Measurements from ENCODE around the gene NDUFB10. TPM values are rescaled to one million over a fixed set of nuclear protein-coding genes. Genes with fewer than 3 reads are reported as not detected.
A peak's percentile ranks its signal among the peaks of the same experiment; 100 is the strongest.

NDUFB10 gene
- total and polyA plus RNA-seq, 10 of the 15 experiments (the other 5 are each of a cell fraction or from before 2014, with no cell fraction given) = 52.2 to 319 (median 130) TPM

DNA sequence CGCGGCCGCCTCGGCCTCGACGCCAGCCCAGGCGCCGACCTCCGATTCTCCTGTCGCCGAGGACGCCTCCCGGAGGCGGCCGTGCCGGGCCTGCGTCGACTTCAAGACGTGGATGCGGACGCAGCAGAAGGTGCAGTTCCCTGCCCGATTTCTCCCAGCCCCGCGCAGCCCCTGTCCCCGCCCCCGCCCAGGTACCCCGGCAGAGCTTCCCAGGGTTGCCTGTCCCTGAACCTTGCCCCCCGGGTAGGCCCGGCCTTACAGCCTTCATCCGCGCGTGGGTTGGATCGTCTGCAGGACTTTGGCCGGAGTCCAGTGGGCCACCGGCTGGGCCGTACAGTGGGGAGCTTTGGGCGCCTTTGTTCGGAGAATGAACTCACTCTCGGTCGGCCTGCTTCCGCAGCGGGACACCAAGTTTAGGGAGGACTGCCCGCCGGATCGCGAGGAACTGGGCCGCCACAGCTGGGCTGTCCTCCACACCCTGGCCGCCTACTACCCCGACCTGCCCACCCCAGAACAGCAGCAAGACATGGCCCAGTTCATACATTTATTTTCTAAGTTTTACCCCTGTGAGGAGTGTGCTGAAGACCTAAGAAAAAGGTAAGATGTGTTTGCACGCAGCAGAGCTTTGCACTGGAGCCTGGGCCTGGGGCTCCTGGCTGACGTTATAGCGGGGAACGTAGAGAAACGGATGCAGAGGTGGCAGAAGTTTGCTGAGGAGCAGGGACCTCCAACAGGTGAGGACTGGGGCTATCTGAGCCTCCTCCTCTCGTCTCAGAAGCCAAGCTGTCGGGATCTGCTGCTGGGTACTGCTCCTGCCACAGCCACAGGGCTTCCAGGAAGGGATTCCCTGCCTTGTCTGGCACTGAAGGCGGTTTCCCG lies 25.2 kb downstream of the NDUFB10 start:
- peak overlapping the region; percentile 64 for H2AFZ ChIP-seq (ENCODE audit: control insufficient read depth, low read depth, low read length)
- peak overlapping the region; percentile 95 for H3K4me2 ChIP-seq (ENCODE audit: control insufficient read depth, insufficient read depth)
- in situ Hi-C loops (cut with MboI) (no loop called here), intact Hi-C loops (cut with micrococcal nuclease; ENCODE audit: unreplicated experiment) (no loop called here)
- ChIA-PET SMC1A (ENCODE audit: uncharacterized antibody, unreplicated experiment) (no interaction called here), CTCF (interaction anchor here (1.6 kb wide), 1 partner anchor 19 kb away, joined by 6 read pairs; no protein-coding TSS in a partner anchor), POLR2A (interaction anchor here (1.6 to 4.7 kb wide), 2 partner anchors 13 to 20 kb away, joined by 8 to 21 read pairs; partner anchors contain the start of genes RPS2 and TBL3), RAD21 (ENCODE audit: unreplicated experiment) (interaction anchor here (0.9 to 2.1 kb wide), 3 partner anchors 13 to 156 kb away, joined by 3 to 6 read pairs (median 3); partner anchors contain the start of gene TBL3)
- no TSS peak for BruUV-seq (replicated peaks)
- H3K9me3 ChIP-seq (replicated peaks; ENCODE audit: control insufficient read depth, insufficient read depth, low read length) = no peaks in the 10 kb centered on the region
- 15% methylated on average over 37 of the region's 58 CpGs for WGBS (ENCODE audit: insufficient coverage, insufficient replicate concordance, low lambda C conversion rate, missing lambda C conversion rate)
- DNase-seq (ENCODE audit: low read depth, low spot score) (no peak), FAIRE-seq (no peak), ATAC-seq (peak; percentile 23)
- peak overlapping the region; percentile 80 for H3K9ac ChIP-seq (ENCODE audit: control insufficient read depth, insufficient read depth, low read length)
- H3K4me3 ChIP-seq = peak overlapping the region; percentile 87
- H3K79me2 ChIP-seq (ENCODE audit: control insufficient read depth, insufficient read depth, low read length) = no peaks in the 10 kb centered on the region; the same call in none of the 2 replicates
- 0 out of 4 replicates have a peak, but pooled peaks cover 0 to 5% of the 10 kb centered on the region in 2 experiments for H3K27me3 ChIP-seq (replicated peaks in 1 of 2; ENCODE audit: control insufficient read depth in 2 of 2, insufficient read depth in 2 of 2, low read length in 1 of 2)
- no peaks in the 10 kb centered on the region for H4K20me1 ChIP-seq (ENCODE audit: control insufficient read depth, insufficient read depth)
- peaks cover 5 to 6% of the 10 kb centered on the region in 2 experiments; a peak in 3 of 4 replicates for H3K36me3 ChIP-seq (ENCODE audit: control insufficient read depth in 2 of 2, insufficient read depth in 2 of 2, low read length in 1 of 2)
- no peak overlapping the region for H3K27ac ChIP-seq (ENCODE audit: control insufficient read depth, insufficient read depth)
- H3K4me1 ChIP-seq (ENCODE audit: control insufficient read depth, insufficient read depth, low read length) = peaks cover 28% of the 10 kb centered on the region
- TF ChIP-seq, protein P1, sequence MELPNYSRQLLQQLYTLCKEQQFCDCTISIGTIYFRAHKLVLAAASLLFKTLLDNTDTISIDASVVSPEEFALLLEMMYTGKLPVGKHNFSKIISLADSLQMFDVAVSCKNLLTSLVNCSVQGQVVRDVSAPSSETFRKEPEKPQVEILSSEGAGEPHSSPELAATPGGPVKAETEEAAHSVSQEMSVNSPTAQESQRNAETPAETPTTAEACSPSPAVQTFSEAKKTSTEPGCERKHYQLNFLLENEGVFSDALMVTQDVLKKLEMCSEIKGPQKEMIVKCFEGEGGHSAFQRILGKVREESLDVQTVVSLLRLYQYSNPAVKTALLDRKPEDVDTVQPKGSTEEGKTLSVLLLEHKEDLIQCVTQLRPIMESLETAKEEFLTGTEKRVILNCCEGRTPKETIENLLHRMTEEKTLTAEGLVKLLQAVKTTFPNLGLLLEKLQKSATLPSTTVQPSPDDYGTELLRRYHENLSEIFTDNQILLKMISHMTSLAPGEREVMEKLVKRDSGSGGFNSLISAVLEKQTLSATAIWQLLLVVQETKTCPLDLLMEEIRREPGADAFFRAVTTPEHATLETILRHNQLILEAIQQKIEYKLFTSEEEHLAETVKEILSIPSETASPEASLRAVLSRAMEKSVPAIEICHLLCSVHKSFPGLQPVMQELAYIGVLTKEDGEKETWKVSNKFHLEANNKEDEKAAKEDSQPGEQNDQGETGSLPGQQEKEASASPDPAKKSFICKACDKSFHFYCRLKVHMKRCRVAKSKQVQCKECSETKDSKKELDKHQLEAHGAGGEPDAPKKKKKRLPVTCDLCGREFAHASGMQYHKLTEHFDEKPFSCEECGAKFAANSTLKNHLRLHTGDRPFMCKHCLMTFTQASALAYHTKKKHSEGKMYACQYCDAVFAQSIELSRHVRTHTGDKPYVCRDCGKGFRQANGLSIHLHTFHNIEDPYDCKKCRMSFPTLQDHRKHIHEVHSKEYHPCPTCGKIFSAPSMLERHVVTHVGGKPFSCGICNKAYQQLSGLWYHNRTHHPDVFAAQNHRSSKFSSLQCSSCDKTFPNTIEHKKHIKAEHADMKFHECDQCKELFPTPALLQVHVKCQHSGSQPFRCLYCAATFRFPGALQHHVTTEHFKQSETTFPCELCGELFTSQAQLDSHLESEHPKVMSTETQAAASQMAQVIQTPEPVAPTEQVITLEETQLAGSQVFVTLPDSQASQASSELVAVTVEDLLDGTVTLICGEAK (IDR thresholded peaks at IDR 0.05; ENCODE audit: borderline replicate concordance) = no peak
- TF ChIP-seq, protein P2, sequence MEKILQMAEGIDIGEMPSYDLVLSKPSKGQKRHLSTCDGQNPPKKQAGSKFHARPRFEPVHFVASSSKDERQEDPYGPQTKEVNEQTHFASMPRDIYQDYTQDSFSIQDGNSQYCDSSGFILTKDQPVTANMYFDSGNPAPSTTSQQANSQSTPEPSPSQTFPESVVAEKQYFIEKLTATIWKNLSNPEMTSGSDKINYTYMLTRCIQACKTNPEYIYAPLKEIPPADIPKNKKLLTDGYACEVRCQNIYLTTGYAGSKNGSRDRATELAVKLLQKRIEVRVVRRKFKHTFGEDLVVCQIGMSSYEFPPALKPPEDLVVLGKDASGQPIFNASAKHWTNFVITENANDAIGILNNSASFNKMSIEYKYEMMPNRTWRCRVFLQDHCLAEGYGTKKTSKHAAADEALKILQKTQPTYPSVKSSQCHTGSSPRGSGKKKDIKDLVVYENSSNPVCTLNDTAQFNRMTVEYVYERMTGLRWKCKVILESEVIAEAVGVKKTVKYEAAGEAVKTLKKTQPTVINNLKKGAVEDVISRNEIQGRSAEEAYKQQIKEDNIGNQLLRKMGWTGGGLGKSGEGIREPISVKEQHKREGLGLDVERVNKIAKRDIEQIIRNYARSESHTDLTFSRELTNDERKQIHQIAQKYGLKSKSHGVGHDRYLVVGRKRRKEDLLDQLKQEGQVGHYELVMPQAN (conservative IDR thresholded peaks at IDR 0.05) = 0 out of 2 replicates have a peak, but pooled peaks have one; percentile 70
- TF ChIP-seq SIN3A (IDR thresholded peaks at IDR 0.05; ENCODE audit: low read depth, low read length) (no peak; the same call in 1 of the 2 replicates), TARDBP (IDR thresholded peaks at IDR 0.05; ENCODE audit: borderline replicate concordance) (no peak), ATF7 (IDR thresholded peaks at IDR 0.05; ENCODE audit: low read depth) (no peak), EP300 (IDR thresholded peaks at IDR 0.05; ENCODE audit: borderline replicate concordance in 1 of 2, control insufficient read depth in 1 of 2, low read depth in 2 of 2, low read length in 2 of 2) (no peak)
- TF ChIP-seq, protein P3, sequence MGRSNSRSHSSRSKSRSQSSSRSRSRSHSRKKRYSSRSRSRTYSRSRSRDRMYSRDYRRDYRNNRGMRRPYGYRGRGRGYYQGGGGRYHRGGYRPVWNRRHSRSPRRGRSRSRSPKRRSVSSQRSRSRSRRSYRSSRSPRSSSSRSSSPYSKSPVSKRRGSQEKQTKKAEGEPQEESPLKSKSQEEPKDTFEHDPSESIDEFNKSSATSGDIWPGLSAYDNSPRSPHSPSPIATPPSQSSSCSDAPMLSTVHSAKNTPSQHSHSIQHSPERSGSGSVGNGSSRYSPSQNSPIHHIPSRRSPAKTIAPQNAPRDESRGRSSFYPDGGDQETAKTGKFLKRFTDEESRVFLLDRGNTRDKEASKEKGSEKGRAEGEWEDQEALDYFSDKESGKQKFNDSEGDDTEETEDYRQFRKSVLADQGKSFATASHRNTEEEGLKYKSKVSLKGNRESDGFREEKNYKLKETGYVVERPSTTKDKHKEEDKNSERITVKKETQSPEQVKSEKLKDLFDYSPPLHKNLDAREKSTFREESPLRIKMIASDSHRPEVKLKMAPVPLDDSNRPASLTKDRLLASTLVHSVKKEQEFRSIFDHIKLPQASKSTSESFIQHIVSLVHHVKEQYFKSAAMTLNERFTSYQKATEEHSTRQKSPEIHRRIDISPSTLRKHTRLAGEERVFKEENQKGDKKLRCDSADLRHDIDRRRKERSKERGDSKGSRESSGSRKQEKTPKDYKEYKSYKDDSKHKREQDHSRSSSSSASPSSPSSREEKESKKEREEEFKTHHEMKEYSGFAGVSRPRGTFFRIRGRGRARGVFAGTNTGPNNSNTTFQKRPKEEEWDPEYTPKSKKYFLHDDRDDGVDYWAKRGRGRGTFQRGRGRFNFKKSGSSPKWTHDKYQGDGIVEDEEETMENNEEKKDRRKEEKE (IDR thresholded peaks at IDR 0.05) = no peak
- TF ChIP-seq, protein P4, sequence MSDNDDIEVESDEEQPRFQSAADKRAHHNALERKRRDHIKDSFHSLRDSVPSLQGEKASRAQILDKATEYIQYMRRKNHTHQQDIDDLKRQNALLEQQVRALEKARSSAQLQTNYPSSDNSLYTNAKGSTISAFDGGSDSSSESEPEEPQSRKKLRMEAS (IDR thresholded peaks at IDR 0.05; ENCODE audit: low read depth, low read length) = no peak

Data from GM12878 (cell line).